ENCODE results near the gene SCIN. TPM values are rescaled to one million over a fixed set of nuclear protein-coding genes. Genes with fewer than 3 reads are reported as not detected.

The SCIN gene
- total RNA-seq, 1 donor, result 2.3 TPM

DNA sequence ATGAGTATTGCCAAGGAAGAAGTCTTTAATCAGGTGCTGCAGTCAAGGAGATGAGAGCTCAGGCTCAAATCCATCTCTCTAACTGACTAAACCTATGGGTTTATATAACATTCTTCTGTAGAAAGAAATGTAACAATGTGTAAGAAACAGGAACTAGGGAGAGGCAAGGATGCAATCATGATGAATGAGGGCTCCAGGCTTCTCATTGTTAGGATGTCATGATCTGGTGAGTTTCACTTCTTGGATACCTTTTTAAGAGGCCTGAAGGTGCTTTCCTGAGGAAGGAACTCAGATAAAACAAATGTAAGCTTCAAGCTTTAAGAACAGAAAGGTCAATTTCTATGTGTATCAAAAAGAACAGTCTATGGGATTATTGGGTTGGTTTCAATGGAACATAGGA is 30.8 kb upstream of the SCIN start:
- no peak overlapping the region for H3K4me3 ChIP-seq (ENCODE audit: low read depth, low read length)
- no peak for TF ChIP-seq CTCF (IDR thresholded peaks at IDR 0.05; ENCODE audit: insufficient read depth, low read length)
- no peak for DNase-seq (ENCODE audit: low read depth)

GRCh38 chr7:12540850-12541249 is 29.7 kb upstream of the SCIN start:
- no peak overlapping the region for H3K4me3 ChIP-seq (ENCODE audit: low read depth, low read length)
- no peak for TF ChIP-seq CTCF (IDR thresholded peaks at IDR 0.05; ENCODE audit: insufficient read depth, low read length)
- no peak for DNase-seq (ENCODE audit: low read depth)

- DNase-seq (ENCODE audit: low read depth), result no peak
- TF ChIP-seq CTCF (IDR thresholded peaks at IDR 0.05; ENCODE audit: insufficient read depth, low read length), result no peak
- H3K4me3 ChIP-seq (ENCODE audit: low read depth, low read length), result no peak overlapping the region
Observed at GRCh38 chr7:12543586-12543985, 26.9 kb upstream of the SCIN start.

DNA sequence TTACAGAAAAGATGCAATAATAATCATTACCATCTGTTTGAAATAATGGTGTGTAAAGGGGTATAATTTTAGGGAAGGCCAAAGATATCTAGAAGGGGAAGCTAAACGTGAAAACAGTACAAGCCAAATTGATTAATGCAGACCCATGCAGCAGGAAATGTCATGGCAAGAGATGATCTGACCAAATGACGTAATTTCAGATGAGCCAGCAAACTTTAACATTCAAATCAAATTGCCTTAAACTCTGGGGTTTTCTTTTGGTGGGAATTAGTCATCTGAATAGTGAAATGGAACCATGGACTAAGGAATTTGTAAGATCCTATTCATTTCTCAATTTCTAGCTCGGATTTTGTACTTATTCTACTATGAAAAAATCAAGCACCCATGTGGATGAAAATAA is 21.4 kb upstream of the SCIN start:
- no peak overlapping the region for H3K4me3 ChIP-seq (ENCODE audit: low read depth, low read length)
- DNase-seq (ENCODE audit: low read depth), result peak; percentile 18
- no peak for TF ChIP-seq CTCF (IDR thresholded peaks at IDR 0.05; ENCODE audit: insufficient read depth, low read length)

- no peak for DNase-seq (ENCODE audit: low read depth)
- no peak for TF ChIP-seq CTCF (IDR thresholded peaks at IDR 0.05; ENCODE audit: insufficient read depth, low read length)
- H3K4me3 ChIP-seq (ENCODE audit: low read depth, low read length), result no peak overlapping the region
Observed at GRCh38 chr7:12550956-12551355, 19.6 kb upstream of the SCIN start.

GRCh38 chr7:12552876-12553275 is 17.6 kb upstream of the SCIN start:
- H3K4me3 ChIP-seq (ENCODE audit: low read depth, low read length), result no peak overlapping the region
- no peak for DNase-seq (ENCODE audit: low read depth)
- TF ChIP-seq CTCF (IDR thresholded peaks at IDR 0.05; ENCODE audit: insufficient read depth, low read length), result no peak

GRCh38 chr7:12553416-12553815 is 17.1 kb upstream of the SCIN start:
- H3K4me3 ChIP-seq (ENCODE audit: low read depth, low read length), result no peak overlapping the region
- no peak for DNase-seq (ENCODE audit: low read depth)
- TF ChIP-seq CTCF (IDR thresholded peaks at IDR 0.05; ENCODE audit: insufficient read depth, low read length), result no peak
